Parathyroid adenoma (tissue), 2 donors: ENCODE measurements around the gene MAP1B.

Experiments
- H2AFZ ChIP-seq: fragments of 300-600 bp; sonication (generic); one replicate; pipeline ENCODE4 v1.7.0; 2017; ENCODE audit warnings: antibody characterized with exemption, mild to moderate bottlenecking
- H3K27ac ChIP-seq: fragments of 300-600 bp; sonication (generic); one replicate; pipeline ENCODE4 v1.7.0; 2017
- H3K27me3 ChIP-seq: fragments of 300-600 bp; sonication (generic); one replicate; pipeline ENCODE4 v1.7.0; 2017; ENCODE audit warnings: low read length; ENCODE audit not compliant: control insufficient read depth, insufficient read depth
- H3K36me3 ChIP-seq: fragments of 300-600 bp; sonication (generic); one replicate; pipeline ENCODE4 v1.7.0; 2017; ENCODE audit warnings: low read length; ENCODE audit not compliant: control insufficient read depth, insufficient read depth
- H3K4me1 ChIP-seq: fragments of 300-600 bp; sonication (generic); one replicate; pipeline ENCODE4 v1.7.0; 2017; ENCODE audit warnings: control low read depth
- H3K4me2 ChIP-seq: fragments of 300-600 bp; sonication (generic); one replicate; pipeline ENCODE4 v1.7.0; 2017; ENCODE audit warnings: low read length
- H3K4me3 ChIP-seq: fragments of 300-600 bp; sonication (generic); one replicate; pipeline ENCODE4 v1.7.0; 2017; ENCODE audit warnings: low read depth, low read length
- H3K79me2 ChIP-seq: fragments of 300-600 bp; sonication (generic); one replicate; pipeline ENCODE4 v1.7.0; 2017; ENCODE audit warnings: control low read depth
- H3K9ac ChIP-seq: fragments of 300-600 bp; sonication (generic); one replicate; pipeline ENCODE4 v1.7.0; 2017; ENCODE audit warnings: mild to moderate bottlenecking
- H3K9me3 ChIP-seq: fragments of 300-600 bp; sonication (generic); one replicate; pipeline ENCODE4 v1.7.0; 2017; ENCODE audit warnings: low read length; ENCODE audit not compliant: control insufficient read depth
- CTCF ChIP-seq: fragments of 300-600 bp; sonication (generic); IDR thresholded peaks from one replicate; pipeline ENCODE4 v1.7.0; 2017; ENCODE audit warnings: antibody characterized with exemption, mild to moderate bottlenecking
- donor health status: primary hyperparathyroidism.

Gene MAP1B

GRCh38 chr5:72074251-72074650, 33.0 kb upstream of the MAP1B start:
- no peaks in the 10 kb centered on the region for H3K27me3 ChIP-seq
- H3K9ac ChIP-seq = no peak overlapping the region
- H3K4me2 ChIP-seq = no peak overlapping the region
- no peak overlapping the region for H2AFZ ChIP-seq
- H3K79me2 ChIP-seq = no peaks in the 10 kb centered on the region
- H3K4me3 ChIP-seq = no peak overlapping the region
- no peaks in the 10 kb centered on the region for H3K36me3 ChIP-seq
- no peaks in the 10 kb centered on the region for H3K9me3 ChIP-seq
- TF ChIP-seq CTCF = no peak
- H3K4me1 ChIP-seq = no peaks in the 10 kb centered on the region
- H3K27ac ChIP-seq = no peak overlapping the region

- no peaks in the 10 kb centered on the region for H3K36me3 ChIP-seq
- no peak overlapping the region for H2AFZ ChIP-seq
- no peak overlapping the region for H3K4me3 ChIP-seq
- H3K4me1 ChIP-seq = no peaks in the 10 kb centered on the region
- no peak for TF ChIP-seq CTCF
- no peak overlapping the region for H3K4me2 ChIP-seq
- H3K79me2 ChIP-seq = no peaks in the 10 kb centered on the region
- no peak overlapping the region for H3K27ac ChIP-seq
- no peaks in the 10 kb centered on the region for H3K9me3 ChIP-seq
- H3K27me3 ChIP-seq = no peaks in the 10 kb centered on the region
- H3K9ac ChIP-seq = no peak overlapping the region
Measured at GRCh38 chr5:72075461-72075860, 31.8 kb upstream of the MAP1B start.

GRCh38 chr5:72076621-72077300, 30.5 kb upstream of the MAP1B start:
- Histone ChIP-seq H3K27ac (no peak overlapping the region), H3K4me1 (no peaks in the 10 kb centered on the region)
- no peak for TF ChIP-seq CTCF

GRCh38 chr5:72077390-72077789, 29.9 kb upstream of the MAP1B start:
- Histone ChIP-seq H3K27me3 (no peaks in the 10 kb centered on the region), H3K4me2 (no peak overlapping the region), H3K36me3 (no peaks in the 10 kb centered on the region), H3K9ac (no peak overlapping the region), H3K9me3 (no peaks in the 10 kb centered on the region), H3K4me3 (no peak overlapping the region), H3K79me2 (no peaks in the 10 kb centered on the region), H3K4me1 (no peaks in the 10 kb centered on the region), H3K27ac (no peak overlapping the region), H2AFZ (no peak overlapping the region)
- no peak for TF ChIP-seq CTCF

More at GRCh38 chr5:72076621-72077300, 30.5 kb upstream of the MAP1B start:
- Histone ChIP-seq H3K4me2 (no peak overlapping the region), H2AFZ (no peak overlapping the region), H3K4me3 (no peak overlapping the region), H3K27me3 (no peaks in the 10 kb centered on the region), H3K36me3 (no peaks in the 10 kb centered on the region), H3K9ac (no peak overlapping the region), H3K79me2 (no peaks in the 10 kb centered on the region), H3K9me3 (no peaks in the 10 kb centered on the region)

GRCh38 chr5:72079288-72079687, 28.0 kb upstream of the MAP1B start:
- Histone ChIP-seq H3K9ac (no peak overlapping the region), H3K4me2 (no peak overlapping the region), H3K27ac (no peak overlapping the region), H2AFZ (no peak overlapping the region), H3K4me1 (no peaks in the 10 kb centered on the region), H3K36me3 (no peaks in the 10 kb centered on the region), H3K27me3 (no peaks in the 10 kb centered on the region), H3K4me3 (no peak overlapping the region), H3K9me3 (no peaks in the 10 kb centered on the region), H3K79me2 (no peaks in the 10 kb centered on the region)
- TF ChIP-seq CTCF = no peak
